Measurements from ENCODE around the gene KCTD8.

DNA sequence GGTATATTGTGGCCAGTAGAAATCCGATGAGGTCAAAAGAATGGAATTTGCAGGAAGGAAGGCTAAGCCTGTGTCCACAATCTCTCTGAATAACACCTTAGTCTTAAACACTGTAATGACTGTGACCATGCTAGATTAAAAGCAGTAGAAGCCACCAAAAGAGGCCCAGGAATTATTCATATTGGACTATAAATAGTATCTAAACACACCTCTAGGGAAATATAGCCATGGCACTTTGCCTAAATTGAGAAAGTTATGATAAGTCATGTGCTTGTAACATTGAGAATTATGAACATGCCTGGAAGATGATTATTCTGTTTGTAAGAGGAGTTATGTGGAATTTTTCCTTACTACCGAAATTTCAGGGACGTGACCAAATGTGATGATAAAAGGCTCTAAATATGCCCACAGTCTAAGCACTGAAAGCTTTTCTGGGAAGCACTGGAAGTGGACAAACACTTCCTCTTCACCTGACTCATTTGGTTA is 298.5 kb downstream of the KCTD8 start:
- TF ChIP-seq CTCF (IDR thresholded peaks at IDR 0.05) (no peak), POLR2A (IDR thresholded peaks at IDR 0.05) (no peak)

All from tibial nerve (tissue), 3 donors.